Eye (tissue), 1 donor: ENCODE measurements around the gene CEP128.

Experiments used
- DNase-seq: peaks from one replicate; pipeline ENCODE4 v3.0.0-alpha.2; 2015

The CEP128 gene

GRCh38 chr14:80538633-80539375 is 402.7 kb downstream of the CEP128 start:
- no peak for DNase-seq

- no peak for DNase-seq
Measured at GRCh38 chr14:80537626-80538025, 403.9 kb downstream of the CEP128 start.

DNA sequence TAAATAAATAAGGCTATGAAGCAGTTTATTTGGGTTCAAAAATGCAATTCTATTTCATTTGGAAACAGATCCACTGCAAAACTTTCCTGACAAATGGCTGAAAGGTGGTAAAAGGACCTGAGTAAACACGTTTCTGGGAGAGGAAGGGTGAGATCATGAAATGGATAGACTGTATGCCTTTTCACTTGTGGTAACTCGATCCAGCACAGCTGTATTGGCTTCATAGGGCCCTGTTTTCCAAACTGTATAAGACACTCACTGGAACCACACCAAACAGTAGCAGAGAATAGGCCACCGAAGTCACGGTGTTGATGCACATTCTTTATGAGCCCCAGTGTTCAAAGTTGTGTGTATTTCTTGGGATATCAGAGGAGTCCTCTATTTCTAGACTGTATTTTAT is 405.1 kb downstream of the CEP128 start:
- no peak for DNase-seq

- DNase-seq = peak; percentile 22
Measured at GRCh38 chr14:80535171-80535570, 406.4 kb downstream of the CEP128 start.

- DNase-seq = no peak
Measured at GRCh38 chr14:80523518-80524117, 417.9 kb downstream of the CEP128 start.

DNA sequence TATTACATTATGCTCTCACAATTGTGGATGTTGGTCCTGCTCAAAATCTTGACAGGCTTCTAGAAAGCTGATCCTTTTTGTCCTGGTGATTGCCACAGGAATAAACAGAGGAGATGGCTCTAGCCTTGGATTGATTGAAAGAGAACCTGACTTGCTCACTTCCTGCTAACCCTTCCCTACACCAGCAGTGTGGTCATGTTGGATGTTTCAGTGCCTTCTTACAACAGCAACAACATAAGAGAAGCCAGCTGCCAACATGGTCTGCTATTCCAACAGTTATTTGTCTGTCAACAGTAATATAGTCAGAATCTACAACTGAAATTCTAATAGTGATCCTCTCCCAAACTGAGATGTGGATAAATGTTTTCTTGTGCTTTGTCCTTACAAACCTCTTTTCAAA is 418.6 kb downstream of the CEP128 start:
- DNase-seq = no peak

DNA sequence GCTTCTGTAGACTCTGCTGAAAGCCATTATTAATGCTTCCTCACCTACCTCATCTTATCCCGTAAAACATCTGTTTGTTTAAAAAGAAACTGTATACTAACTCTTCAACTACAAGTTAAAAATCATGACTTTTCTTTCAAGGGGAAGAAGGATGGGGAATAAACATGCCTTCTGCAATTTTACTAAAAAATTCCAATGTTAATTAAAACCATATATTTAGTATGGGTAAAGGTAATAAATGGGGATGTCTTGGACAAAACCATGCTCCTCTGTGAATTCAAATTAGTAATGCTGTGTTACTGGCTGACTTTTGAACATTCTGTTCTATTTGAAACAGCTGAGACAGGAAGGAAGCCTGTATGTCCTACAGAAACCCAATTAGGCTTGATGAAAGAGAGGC is 419.1 kb downstream of the CEP128 start:
- no peak for DNase-seq

- no peak for DNase-seq
Measured at GRCh38 chr14:80521456-80521855, 420.1 kb downstream of the CEP128 start.

GRCh38 chr14:80519002-80519401 is 422.5 kb downstream of the CEP128 start:
- DNase-seq = no peak

GRCh38 chr14:80518173-80518572 is 423.4 kb downstream of the CEP128 start:
- no peak for DNase-seq

GRCh38 chr14:80507292-80507869 is 434.2 kb downstream of the CEP128 start:
- DNase-seq = no peak

- DNase-seq = no peak
Measured at GRCh38 chr14:80504781-80505180, 436.8 kb downstream of the CEP128 start.

DNA sequence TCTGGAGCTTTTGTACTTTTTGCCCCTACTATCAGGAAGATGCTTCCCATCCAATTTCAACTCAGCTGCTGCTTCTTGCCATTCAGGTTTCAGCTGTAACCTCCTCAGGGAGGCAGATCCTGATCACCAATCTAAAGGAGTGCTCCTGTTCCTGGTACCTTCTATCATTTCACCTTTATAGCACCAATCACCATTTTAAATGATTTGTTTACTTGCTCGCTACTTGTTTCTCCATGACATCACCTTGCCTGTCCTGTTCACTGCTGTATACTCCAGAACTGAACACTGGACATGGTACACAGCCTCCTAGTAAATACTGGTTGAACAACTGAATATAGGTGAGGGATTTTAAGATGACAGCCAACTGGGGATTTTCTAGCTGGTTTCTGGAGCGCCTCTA is 443.0 kb downstream of the CEP128 start:
- no peak for DNase-seq

DNA sequence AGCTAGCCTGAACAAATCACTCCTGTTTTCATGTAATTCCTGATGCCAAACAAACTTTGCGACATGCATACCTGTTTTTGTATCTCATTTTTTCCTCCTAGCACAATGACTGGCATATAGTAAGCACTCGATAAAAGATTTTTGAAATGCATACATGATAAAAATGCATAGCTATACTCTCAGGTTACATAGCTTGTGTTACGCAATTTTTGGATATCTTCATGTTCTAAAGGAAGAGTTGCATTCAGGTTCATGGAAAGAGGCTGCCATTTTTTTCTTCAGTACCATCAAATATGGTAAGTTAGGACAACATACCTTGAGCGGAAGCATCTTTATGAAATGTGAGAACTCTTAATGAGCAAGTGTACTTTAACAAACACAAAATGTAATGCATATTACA is 445.4 kb downstream of the CEP128 start:
- no peak for DNase-seq

DNA sequence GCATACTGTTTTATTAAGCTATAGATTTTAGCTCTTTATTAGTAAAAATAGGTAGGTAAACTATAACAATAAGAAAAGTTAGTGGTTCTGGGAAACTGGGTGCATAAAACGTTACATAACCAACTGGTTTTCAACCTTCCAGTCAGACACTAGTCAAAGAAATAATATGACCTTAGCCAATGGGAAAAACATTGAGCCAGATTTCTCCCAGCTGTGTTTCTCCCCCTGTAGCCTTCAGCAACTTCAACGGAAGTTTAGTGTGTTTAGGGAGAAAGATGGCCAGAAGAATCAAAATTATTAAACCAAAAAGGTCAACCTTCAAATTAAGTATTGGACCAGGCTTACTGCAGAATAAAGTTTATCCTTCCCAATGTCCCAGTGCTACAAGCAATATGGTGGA is 446.8 kb downstream of the CEP128 start:
- DNase-seq = no peak

DNA sequence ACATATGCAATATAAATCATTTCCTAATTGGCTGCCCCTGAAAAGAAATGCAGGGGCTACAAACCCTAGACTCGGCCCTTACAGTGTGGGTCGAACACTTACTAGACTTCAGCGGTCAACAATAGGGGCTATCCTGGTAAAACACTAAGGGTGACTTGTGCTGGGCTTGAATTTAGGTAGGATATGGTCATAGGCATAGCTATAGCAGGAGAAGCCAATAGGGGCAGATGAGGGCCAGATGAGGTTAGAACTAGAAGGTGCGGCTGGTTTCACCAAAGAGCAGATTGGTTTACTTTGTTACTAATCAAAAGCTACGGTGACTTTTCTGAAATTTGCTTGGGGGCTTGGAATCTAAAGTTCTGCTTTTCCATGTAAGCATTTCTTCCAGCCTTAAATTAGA is 447.9 kb downstream of the CEP128 start:
- DNase-seq = no peak

- DNase-seq = no peak
Measured at GRCh38 chr14:80491650-80492049, 449.9 kb downstream of the CEP128 start.

DNA sequence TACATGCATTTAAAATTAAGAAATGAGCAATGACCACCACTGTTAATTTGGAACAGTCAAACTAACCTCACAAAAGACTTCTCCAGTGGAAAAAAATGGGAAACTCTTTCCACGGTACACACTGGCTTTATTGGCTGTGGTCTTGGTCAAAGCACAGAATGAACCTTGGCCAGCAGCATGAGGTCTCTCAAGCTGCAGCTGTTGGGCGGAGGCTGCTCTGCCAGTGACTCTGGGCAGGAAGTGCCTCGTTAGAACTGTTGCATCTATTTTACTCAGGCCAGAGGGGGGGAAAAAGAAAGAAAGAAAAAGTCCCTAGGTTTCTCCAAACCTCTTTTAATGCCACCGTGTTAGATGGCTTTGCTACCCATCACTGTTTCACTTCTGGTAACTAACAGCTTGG is 450.4 kb downstream of the CEP128 start:
- no peak for DNase-seq

DNA sequence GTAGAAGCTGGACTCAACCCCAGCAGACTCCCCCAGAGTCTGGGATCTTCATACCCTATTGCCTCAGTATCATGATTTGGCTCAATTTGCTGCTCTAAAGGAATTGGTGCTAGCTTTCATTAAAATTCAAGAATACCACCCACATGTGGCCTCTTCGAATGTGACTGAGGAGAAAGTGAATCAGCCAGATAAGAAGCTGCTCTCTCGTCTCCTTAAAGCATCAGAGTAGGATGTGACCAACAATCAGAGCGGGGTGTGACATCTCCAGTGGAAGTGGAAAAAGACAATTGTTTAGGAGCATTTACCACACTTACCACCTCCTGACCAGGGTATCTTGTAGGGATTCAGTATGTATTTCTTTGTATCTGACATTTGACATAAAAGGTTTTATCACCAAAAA is 452.0 kb downstream of the CEP128 start:
- no peak for DNase-seq

DNA sequence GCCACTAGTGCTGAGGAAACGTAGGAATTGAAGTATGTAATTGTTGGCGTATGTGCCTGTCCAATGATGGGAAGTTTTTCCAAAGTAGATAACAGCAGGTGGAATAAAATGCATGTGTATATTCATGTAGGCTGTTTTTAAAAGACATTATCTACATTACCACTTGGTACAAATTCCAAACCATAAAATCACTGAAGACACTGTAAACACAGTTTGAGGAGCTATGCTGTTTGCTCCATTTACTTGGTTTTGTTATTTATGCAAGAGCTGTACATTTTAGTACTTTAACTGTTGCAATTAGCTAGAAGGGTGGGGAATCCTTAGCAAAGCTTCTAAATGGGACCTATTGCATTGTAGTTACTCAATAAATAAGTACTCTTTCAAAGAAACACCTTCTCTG is 455.8 kb downstream of the CEP128 start:
- no peak for DNase-seq

DNA sequence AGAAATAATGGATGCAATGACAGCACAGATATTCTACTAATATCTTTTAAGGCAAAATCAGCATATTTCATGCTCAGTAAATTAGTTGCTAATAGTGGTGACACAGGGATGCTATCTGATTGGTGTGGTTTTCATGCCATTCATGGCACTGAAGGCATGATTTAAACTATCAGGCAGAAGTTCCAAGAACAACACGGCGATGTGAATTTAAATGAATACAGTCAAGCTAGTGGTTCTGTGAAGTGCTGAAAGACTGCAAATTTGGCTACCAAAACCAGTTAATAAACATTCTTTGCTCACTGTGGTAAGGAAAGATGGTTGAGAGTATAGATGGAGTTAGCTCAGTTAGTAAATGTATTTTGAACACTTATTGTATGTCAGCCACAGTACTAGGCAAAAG is 458.2 kb downstream of the CEP128 start:
- no peak for DNase-seq

DNA sequence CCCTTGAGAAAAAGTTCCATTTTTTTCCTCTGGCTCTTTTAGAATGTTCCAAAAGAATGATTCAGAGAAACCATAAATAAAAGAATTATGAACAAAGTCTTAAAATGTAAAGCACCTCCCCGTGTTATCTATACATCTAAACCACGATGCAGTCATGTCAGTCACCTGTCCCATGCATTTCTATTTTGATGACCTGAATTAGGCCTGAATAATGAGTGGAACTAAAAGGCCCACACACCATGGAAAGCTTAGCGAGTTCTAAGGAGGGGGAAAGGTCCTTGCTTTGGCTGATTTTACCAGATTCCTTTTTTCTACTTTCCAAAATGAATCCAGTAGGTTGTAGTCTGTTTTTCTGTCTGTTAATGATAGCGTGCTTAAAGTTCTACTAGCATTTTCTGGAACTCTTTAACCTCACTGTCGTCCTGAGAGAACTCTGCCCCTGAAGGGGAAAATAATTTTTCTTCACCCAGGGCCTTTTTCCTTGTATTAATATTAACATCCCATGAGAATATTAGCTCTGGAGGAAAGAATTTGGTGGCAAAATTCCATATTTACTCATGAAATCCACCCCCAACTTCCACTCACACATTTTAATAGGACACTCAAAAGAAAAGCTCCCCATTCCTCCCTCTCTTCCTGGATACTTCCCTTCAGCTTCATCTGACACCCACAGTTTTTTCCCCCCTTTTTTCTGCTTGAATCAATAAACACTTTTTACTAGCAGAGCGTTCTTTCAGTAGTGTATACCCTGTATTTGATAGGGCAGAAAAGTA is 464.0 kb downstream of the CEP128 start:
- DNase-seq = no peak

- DNase-seq = no peak
Measured at GRCh38 chr14:80475074-80475473, 466.5 kb downstream of the CEP128 start.
